CD4-positive, alpha-beta T cell treated with Interleukin-21 for 1 hour (primary cell): ENCODE results near the gene RGS7.
"Not testable (repeated sequence)": the region's sequence is repeated elsewhere in the genome, so short reads cannot be mapped to it uniquely, and the experiment has no call there.

Experiments
- DNase-seq: peaks from one replicate; pipeline ENCODE4 v3.0.0-alpha.2; 2020

RGS7 gene

DNA sequence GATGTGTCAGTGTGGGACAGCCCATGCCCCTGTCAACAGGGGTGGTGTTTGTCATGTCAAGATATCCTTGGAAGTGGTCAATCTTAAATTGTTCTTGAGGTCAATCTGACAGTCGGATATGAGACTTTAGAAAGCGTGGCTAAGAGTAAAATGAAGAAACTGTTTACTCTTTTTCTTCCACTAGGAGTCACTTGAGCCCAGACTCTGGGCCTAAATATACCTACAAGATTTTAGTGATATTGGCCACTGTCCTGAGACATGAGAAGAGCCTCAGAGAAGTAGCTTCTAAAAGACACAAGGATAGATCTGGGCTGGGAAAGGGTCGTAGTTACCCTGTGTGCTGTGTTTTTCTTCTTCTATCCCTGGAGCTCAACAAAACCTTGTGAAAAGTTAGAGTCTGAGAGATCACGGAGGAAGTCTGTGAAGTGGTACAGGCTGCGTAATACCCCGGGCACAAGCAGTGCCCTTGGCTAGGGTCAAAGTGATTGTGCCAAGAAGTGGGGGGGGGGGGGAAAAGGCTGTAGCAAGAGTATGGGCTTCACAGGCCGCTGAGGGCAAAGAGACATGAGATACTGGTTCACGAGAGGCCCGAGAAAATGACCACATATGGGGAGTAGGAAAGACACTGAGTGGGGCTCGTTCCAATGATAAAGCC lies 389.8 kb downstream of the RGS7 start:
- no peak for DNase-seq

DNA sequence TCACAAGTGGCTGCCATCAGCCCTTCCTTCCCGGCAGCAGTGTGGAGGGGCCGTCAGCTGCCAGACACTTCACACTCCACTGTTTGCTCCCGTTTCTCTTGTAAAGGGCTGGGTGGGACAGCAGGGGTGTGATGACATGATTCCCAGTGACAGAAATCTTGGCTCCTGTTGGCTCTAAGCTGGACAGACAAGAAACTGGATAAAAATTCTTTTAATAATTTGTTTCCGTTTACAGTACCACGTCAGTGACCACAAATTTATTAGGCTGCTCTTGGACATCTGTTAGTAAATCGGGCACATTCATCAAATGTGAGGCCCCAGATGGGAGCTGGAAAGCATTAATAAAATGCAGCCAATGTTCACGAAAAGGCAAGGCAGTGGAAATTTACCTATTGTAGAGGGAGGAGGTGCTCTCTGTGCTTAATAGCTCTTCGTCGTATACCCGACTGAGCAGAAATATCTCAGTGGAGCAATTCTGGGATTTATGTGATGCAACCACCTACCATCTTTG lies 391.4 kb downstream of the RGS7 start:
- DNase-seq, result no peak

DNA sequence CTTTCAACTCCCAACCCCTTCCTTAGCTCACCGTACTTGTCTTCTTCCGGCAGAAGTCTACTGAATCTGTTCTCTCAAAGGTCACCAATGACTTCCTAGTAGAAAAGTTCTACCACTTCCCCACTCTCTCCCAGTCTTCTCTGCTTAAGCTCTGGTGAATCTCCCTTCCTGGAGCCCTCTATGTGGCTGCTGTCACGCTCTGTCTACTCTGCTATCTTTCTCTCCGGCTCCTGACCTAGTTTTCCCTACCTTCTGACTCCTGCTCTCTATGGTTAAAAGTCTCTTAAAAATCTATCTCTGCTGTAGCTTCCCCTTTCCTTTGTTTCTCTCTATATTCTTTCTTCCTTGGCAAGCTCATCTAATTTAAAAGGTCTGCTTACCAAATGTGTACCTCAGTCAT lies 394.9 kb downstream of the RGS7 start:
- no peak for DNase-seq

DNA sequence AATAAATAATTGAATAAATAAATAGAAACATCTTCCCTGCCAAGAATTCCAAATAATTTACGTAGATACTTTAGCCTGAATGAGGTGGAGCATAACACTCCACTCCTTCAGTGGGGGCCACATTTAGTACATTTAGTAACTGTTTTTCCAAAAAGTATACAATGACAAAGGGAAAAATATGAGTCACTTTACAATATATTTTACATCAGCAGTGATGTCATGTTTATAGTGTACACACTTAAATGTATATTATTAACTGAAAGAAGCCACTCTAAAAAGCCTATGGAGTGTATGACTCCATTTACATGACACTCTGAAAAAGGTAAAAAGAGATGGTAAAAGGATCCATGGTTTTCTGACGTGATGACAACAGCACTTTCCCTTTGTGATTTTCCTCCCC lies 400.6 kb downstream of the RGS7 start:
- no peak for DNase-seq

DNA sequence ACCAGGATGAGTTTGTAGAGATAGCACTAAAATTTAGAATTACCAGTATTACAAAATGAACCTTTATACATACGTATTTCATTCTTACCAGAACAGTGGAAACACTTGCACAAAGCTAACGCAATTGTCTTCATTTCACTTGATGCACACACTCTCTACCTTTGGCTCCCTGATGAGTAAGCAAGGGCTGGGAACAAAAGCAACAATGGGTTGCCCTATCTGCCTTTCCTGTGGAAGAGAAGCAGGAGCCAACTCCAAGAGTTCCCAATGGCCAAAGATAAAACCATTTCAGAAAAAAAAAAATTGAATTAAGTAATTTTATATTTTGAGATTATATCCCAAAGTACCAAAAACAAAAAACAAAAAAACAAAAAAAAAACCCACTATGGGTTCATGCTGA lies 401.0 kb downstream of the RGS7 start:
- DNase-seq, result no peak

DNA sequence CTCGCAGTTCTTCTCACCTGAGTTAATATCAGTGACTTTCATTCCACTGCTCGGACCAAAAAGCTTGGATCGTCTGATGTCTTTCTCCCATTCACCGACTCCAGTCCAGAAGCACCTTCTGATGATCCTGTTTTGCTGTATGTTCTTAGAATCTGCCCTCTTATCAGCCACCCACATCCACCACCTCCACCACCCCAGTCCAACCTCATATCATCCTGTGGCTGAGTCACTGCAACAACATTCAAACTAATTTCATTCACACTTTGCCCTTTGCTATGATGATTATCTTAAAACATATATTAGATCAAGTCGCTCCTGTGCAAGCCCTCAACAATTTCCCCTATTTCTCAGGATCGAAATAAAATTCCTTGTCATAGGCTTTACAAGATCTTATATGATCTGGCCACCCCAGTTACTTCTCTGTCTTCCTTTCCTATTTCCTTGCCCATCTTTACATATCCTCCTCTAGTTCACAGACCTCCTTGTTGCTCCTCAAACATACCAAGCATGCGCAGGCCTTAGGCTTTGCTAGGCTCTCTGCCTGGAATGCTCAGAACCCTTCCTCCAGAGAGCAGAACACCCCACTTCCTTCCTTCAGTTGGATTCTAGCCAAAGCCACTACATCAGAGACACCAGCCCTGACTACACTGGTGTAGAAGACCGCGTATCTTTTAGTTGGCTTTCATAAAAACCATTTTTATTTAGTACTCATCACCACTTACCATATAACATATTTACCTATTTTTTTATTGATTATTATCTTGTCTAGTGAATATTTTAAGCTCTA lies 409.4 kb downstream of the RGS7 start:
- no peak for DNase-seq

DNA sequence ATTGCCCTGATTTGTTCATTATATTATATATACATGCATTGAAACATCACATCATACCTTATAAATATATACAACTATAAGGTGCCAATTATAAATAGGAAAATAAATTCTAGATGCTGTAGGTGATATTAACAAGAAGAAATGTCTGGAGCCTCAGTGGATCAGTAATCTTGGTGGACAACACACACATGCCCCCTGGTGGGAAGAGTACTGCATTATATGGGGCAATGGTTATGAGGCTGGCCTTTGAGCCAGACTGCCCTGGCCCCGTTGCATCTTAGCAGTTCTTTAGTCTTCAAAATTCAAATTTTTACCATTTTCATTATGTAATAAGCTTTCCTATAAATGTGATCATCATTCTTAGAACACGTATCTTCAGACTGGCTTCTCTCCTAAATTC lies 410.1 kb downstream of the RGS7 start:
- DNase-seq, result no peak

DNA sequence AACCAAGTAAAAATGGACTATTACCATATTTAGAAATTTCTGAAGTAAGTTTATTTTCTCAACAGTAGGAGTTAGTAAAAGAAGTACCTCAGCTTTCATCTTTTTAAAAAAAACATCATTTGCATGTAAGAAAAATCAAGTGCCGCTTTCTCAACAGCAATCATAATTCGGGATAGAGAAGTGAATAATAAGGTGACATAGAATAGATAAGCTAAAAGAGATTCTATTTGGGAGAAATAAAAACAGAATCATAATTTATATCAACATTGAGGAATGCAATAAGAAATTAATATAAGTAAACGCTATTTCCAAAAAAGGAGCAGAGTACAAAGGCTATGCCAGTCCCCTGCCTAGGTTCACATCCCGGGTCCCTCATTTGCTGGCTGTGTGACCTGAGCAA lies 414.1 kb downstream of the RGS7 start:
- no peak for DNase-seq

DNA sequence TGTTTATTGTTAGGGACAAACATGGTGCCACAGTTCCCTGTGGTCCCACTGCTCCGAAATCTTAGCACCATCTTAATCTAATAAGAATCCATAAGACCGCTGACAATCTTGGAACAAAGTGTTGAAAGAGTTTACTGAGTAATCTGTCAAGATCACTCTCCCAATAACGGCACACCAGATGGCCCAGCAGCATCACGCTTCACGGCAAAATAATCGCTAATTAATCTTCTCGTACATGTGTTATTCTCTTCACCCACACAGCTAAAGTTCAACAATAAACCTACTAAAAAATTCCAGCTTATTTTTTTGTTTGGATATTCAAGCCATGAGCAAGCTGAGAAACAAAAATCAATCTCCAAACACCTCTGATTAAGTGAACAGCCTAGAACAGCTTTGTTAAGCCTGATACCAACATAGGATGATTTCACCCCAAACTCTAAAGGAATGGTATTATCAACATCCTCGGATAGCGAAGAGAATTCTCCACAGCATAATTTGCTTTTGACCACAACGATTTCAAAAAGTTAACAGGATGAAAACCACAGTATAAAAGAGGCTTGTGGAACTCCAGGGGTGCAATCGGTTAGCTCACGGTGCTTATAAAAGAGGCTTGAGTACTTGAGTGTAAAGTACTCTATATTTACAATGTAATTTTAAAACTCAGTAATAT lies 415.2 kb downstream of the RGS7 start:
- no peak for DNase-seq

DNA sequence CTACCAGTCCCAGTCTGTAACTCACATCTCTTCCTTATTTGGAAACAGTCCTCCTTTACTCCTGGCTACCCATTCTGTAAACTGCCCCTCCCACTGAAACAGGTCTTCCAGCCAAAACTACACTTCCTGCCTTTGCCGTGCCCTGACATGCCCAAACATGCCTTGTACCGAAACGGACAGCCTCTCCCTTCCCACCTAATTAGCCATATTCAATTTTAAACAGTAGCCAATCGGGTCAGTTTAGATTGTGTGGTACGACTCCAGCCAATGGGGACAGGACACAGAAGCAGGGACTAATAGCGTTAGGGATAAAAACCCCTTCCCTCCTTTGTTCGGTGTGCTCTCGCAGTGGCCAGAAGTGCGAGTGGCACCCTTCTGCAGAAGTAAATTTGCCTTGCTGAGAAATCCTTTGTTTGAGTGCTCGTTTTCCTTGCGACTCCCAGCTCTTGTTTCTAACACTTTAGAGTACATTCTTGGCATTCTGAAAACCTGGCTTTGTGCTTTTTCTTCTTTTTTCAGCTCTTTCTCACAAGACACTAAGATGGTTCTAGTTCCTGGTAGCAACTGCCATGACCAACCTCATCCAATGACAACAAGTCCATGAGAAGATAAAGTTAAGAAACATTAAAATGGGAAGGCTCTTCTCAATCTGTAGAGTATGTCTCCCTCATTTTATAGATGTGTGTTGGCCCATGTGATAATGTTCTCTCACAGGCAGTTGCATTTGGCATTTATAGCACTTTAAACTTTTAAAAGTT lies 419.9 kb downstream of the RGS7 start:
- no peak for DNase-seq

DNA sequence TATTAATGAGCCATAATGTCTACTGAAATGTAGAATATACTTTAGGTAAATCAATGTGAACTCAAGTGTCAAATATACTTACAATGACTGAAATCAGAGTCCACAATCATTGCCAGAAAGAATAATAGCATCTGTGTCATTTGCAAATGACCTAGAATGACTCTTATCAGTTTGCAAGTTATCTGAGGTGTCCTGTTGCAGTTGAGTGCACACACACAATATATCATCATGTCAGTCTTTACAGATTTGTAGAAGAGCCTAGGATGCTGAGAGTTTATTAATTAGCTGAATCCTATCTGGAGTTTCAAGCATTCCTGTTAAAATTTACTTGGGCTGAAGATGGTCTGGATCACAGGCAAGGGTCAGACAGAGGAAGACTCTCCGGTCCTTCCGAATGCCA lies 421.1 kb downstream of the RGS7 start:
- DNase-seq, result no peak

DNA sequence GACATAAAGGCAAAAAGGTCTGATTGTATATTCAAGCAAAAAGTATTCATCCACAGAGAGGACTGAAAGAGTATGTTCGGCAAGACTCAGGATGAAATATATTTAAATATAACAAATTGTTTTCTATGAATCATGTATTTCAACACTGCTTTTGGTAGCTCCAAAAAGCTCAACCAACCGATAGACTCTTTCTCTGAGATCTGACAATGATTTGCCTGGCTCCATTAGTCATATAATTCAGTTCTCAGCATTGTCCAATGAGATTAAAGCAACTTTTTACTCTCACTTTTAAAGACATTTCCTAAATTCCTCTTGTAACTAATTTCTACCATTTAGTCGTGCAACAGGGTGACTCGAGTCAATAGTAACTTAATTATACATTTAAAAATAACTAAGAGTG lies 426.0 kb downstream of the RGS7 start:
- no peak for DNase-seq

DNA sequence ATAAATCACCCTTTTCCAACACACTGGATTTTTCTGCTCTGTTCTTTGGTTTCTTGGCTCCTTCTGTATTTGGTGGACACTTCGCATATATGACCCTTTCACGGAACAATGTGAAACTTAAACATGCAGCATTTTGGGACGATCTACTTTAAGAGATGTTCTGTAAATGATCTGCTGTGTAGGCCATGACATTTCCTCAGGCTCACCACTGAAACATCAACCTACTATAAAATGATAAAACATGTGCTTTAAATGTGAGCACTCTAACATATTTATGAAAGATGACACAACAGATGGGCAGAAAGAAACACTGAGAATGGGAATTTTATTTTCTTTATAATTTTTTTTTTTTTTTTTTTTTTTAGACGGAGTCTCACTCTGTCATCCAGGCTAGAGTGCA lies 428.7 kb downstream of the RGS7 start:
- DNase-seq, result no peak

DNA sequence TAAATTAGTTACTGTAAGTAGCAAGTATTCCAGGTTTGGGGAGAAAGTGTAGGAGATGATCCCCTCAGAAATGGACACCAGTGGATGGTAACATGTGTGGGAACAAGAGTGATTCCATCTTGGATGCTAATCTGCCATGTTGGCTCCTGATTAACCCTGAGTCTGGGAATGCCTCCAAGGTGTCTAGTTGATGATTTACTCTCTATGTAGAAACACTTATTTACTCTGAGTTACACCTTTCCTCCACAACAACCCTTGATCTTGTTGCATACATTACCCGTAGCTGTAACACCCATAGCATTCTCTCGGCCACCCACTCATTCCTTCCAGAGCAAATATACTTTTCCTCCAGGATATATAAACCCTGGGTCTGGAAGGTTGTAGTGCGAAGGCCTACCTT lies 429.2 kb downstream of the RGS7 start:
- DNase-seq, result no peak

DNA sequence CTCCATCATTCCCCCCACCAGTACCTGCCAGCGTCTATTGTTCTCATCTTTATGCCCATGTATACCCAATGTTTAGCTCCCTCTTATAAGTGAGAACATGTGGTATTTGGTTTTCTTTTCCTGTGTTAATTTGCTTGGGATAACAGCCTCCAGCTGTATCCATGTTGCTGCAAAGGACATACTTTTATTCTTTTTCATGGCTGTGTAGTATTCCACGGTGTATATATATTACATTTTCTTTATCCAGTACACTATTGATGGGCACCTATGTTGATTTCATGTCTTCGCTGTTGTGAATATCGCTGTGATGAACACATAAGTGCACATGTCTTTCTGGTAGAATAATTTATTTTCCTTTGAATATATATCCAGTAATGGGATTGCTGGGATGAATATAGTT lies 431.7 kb downstream of the RGS7 start:
- no peak for DNase-seq

DNA sequence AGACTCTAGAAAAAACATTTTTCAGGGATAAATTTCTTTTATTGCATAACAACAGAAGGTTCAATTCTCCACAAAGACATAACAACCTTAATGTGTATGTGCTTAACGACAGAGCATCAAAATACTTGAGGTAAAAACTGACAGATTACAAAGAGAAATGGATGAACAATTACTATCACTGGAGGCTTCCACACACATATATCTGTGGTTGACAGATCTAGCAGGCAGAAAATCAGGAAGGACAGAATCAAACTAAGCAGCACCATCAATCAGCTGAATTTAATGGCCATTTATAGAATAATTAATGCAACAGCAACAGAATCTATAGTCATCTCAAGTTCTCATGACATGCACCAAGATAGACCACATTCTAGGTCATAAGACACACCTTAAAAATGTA lies 439.0 kb downstream of the RGS7 start:
- DNase-seq, result no peak

DNA sequence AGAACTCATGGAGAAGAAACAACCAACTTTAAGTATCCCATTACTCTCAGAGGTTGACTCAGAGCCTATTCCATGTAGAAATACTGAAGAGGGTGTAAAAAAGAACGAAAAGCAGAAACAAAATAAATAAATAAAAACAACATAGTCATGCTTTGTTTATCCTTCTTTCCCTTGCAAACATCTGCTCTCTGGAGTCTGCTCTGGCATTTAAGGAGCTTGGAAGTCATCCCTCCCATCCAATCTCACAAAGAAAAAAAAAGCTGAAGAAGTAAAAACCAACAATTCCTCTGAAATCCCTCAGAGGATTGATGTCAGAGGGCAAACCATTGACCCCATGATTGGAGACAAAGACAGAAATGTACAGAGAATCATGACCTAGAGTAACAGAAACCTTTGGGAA lies 442.5 kb downstream of the RGS7 start:
- DNase-seq, result no peak

DNA sequence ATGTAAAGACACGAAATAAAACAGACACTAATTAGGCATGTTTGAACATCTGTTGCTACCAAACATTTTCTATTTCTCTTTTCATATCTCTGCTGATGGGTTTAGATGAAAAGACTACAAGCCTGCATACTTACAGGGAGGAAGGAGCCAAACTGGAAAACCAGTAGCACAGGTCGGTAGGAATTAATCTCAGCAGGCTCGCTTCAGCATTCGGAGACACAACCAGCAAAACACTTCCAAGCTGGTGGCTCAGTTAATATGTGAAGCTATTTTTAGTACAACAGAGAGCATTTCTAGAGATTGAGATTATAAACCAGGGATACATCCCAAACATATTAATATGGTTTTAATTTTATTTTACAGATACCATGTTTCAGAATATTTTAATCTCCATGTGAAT lies 444.2 kb downstream of the RGS7 start:
- DNase-seq, result no peak

DNA sequence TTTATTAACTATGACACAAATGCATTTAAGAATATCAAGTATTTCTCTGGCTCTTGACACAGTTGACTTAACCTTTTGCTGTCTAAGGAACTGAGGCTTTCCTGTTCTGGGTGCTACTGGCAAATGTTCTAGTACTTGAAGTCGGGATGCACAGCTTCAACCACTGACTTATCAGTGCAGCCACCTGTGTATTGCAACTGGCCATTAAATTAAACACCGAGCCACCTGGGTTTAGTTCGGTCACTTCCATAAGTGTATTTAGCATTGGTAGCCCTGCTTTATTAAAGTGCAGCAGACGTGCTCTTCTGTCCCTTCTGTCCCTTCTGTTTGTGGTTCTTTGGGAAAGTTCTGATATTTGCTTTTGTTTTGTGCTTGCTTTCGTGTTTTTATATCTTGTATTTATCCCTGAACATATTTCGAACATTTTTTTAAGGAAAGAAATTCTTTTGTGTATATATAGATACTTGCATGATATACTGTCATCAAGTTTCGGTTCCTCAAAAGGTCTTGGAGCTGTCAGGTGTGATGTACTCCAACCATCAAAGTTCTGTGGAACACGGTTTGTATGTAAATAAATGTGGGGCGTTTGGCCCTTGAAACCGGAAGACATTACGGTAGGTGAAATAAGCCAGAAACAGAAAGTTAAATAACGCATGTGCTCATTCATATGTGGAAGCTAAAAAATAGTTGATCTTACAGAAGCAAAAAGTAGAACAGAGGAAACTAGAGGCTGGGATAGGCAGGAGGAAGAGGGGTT lies 447.1 kb downstream of the RGS7 start:
- no peak for DNase-seq

DNA sequence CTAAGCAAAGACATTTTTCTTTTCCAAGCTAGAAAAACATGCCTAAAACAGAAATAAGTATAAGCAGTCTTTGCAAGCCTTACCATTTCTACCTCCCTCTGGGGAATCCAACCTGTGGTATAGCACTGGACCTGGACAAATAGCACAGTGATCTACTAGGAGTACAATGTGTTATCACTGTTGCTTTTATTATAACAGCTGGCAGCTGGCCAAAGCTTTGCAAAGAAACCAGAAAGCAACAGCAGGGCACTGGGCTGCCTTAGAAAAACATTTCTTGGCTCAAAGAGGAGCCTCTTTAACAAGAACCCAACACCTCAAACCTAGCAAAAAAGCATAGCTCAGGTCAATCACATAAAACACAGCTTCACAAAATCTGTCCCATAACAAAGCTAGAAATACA lies 450.5 kb downstream of the RGS7 start:
- no peak for DNase-seq

DNA sequence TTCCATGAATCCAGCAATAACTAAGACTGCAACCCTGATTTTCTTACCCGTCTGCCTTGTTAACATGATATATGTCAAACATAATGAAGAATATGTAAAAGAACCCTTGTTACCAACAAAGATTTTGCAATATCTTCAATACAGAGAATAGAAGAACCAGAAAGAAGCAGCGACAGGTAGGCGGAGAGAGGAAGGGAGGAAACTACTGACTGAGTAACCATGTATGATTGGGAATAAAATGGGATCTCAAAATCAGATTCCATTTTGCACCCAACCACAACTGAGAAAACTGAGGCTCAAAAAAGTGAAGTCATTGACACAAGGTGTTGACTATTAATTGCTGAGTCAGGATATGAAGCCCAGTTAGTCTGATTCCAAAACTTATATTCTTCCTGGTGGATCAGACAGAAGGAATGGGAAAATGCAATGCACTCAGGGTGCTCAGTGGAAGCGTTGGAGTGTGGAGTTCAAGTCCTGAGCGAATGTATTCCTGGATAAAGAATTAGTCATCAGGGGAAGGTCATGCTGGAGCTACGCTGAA lies 451.7 kb downstream of the RGS7 start:
- DNase-seq, result no peak

DNA sequence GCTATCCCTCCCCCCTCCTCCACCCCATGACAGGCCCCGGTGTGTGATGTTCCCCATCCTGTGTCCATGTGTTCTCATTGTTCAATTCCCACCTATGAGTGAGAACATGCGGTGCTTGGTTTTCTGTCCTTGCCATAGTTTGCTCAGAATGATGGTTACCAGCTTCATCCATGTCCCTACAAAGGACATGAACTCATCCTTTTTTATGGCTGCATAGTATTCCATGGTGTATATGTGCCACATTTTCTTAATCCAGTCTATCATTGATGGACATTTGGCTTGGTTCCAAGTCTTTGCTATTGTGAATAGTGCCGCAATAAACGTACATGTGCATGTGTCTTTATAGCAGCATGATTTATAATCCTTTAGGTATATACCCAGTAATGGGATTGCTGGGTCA lies 461.6 kb downstream of the RGS7 start:
- DNase-seq, result not testable (repeated sequence)

DNA sequence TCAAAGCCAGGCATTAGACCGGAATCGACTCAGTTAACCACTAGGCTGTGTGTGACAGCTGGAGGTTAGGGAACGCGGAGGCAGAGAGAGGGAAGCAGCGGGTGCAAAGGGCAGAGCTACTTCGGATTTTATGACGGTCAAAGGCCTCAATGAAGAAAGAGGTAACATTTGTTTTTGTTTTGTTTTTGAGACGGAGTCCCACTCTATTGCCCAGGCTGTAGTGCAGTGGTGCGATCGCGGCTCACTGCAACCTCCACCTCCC lies 468.3 kb downstream of the RGS7 start:
- no peak for DNase-seq
